Neural progenitor cell (in vitro differentiated cells): ENCODE data around the gene NRCAM. TPM values are rescaled to one million over a fixed set of nuclear protein-coding genes. Genes with fewer than 3 reads are reported as not detected.
A peak's percentile ranks its signal among the peaks of the same experiment; 100 is the strongest.

Experiments
- DNase-seq: peaks from one replicate; pipeline ENCODE4 v3.0.0-alpha.2; 2016; ENCODE audit warnings: low spot score
- H2AFZ ChIP-seq: fragments of 200-600 bp; sonication (generic); replicated peaks from 2 replicates; pipeline ENCODE4 v1.6.1; 2016; ENCODE audit warnings: antibody characterized with exemption
- H3F3A ChIP-seq: fragments of 200-600 bp; sonication (generic); 2 replicates; pipeline ENCODE4 v1.6.1; 2016; ENCODE audit warnings: antibody characterized with exemption, low read depth
- H3K27ac ChIP-seq: fragments of 200-600 bp; sonication (generic); 2 replicates; pipeline ENCODE4 v1.5.1; 2016; ENCODE audit warnings: mild to moderate bottlenecking
- H3K27me3 ChIP-seq: fragments of 200-600 bp; sonication (generic); 2 replicates; pipeline ENCODE4 v1.6.1; 2016; ENCODE audit warnings: mild to moderate bottlenecking, moderate library complexity
- H3K36me3 ChIP-seq: fragments of 200-600 bp; sonication (generic); 2 replicates; pipeline ENCODE4 v1.5.1; 2016
- H3K4me1 ChIP-seq: fragments of 200-600 bp; sonication (generic); 2 replicates; pipeline ENCODE4 v1.6.1; 2016; ENCODE audit warnings: mixed run types
- H3K4me2 ChIP-seq: fragments of 200-600 bp; sonication (generic); 2 replicates; pipeline ENCODE4 v1.6.1; 2016
- H3K4me3 ChIP-seq: fragments of 200-600 bp; sonication (generic); 2 replicates; pipeline ENCODE4 v1.5.1; 2016
- H3K79me2 ChIP-seq: fragments of 200-600 bp; sonication (generic); 2 replicates; pipeline ENCODE4 v1.6.1; 2016; ENCODE audit warnings: low read depth
- H3K9ac ChIP-seq: fragments of 200-600 bp; sonication (generic); 2 replicates; pipeline ENCODE4 v1.6.1; 2016
- H3K9me3 ChIP-seq: fragments of 200-600 bp; sonication (generic); 2 replicates; pipeline ENCODE4 v1.5.1; 2016; ENCODE audit warnings: low read depth
- H4K20me1 ChIP-seq: fragments of 200-600 bp; sonication (generic); 2 replicates; pipeline ENCODE4 v1.6.1; 2016; ENCODE audit warnings: low read depth
- H3K27ac Mint-ChIP-seq: 3 replicates; pipeline ENCODE4 v1.8.0; 2021; ENCODE audit warnings: mixed read lengths
- H3K27me3 Mint-ChIP-seq: 2 replicates; pipeline ENCODE4 v1.8.0; 2022; ENCODE audit warnings: low read depth, mild to moderate bottlenecking, inconsistent platforms, moderate library complexity, mixed read lengths; ENCODE audit not compliant: insufficient read depth
- H3K36me3 Mint-ChIP-seq: 3 replicates; pipeline ENCODE4 v1.8.0; 2021; ENCODE audit warnings: mixed read lengths
- H3K4me1 Mint-ChIP-seq: 3 replicates; pipeline ENCODE4 v1.8.0; 2021; ENCODE audit warnings: mixed read lengths
- H3K4me3 Mint-ChIP-seq: 3 replicates; pipeline ENCODE4 v1.8.0; 2021; ENCODE audit warnings: mild to moderate bottlenecking, moderate library complexity, mixed read lengths
- H3K9me3 Mint-ChIP-seq: 3 replicates; pipeline ENCODE4 v1.8.0; 2020; ENCODE audit warnings: mixed read lengths
- CTCF ChIP-seq: fragments of 200-600 bp; sonication (generic); IDR thresholded peaks from 2 replicates; pipeline ENCODE4 v1.5.1; 2017; ENCODE audit warnings: antibody characterized with exemption, mild to moderate bottlenecking
- EZH2 ChIP-seq: fragments of 200-600 bp; sonication (generic); IDR thresholded peaks from 2 replicates; pipeline ENCODE4 v1.6.1; 2017; ENCODE audit warnings: antibody characterized with exemption, mild to moderate bottlenecking, moderate library complexity
- EZH2phosphoT487 ChIP-seq: fragments of 200-600 bp; sonication (generic); IDR thresholded peaks from 2 replicates; pipeline ENCODE4 v1.6.1; 2017; ENCODE audit warnings: antibody characterized with exemption
- total RNA-seq: library from RNA; depleted of rRNA; stranded (reverse); fragments of >200 nt; gene quantifications from 2 replicates; pipeline ENCODE4 v1.2.3, GENCODE V29; 2015; ENCODE audit warnings: low replicate concordance

The NRCAM gene
- total RNA-seq, 1 donor from 2014 or later, result 104 TPM

GRCh38 chr7:108157606-108158335, 298.5 kb downstream of the NRCAM start:
- no peaks in the 10 kb centered on the region for H3K27me3 Mint-ChIP-seq
- Histone ChIP-seq H3K4me3 (no peak overlapping the region), H3K4me2 (no peak overlapping the region), H3K9ac (no peak overlapping the region), H3K27me3 (no peaks in the 10 kb centered on the region), H3K4me1 (no peaks in the 10 kb centered on the region), H3K36me3 (no peaks in the 10 kb centered on the region), H3F3A (no peaks in the 10 kb centered on the region), H2AFZ (no peak overlapping the region), H3K9me3 (no peaks in the 10 kb centered on the region), H3K79me2 (no peaks in the 10 kb centered on the region), H3K27ac (no peak overlapping the region), H4K20me1 (no peaks in the 10 kb centered on the region)
- H3K36me3 Mint-ChIP-seq, result no peaks in the 10 kb centered on the region
- no peak overlapping the region for H3K27ac Mint-ChIP-seq
- H3K4me3 Mint-ChIP-seq, result no peak overlapping the region
- TF ChIP-seq EZH2 (no peak), EZH2phosphoT487 (no peak)
- DNase-seq, result no peak
- H3K4me1 Mint-ChIP-seq, result no peaks in the 10 kb centered on the region
- no peaks in the 10 kb centered on the region for H3K9me3 Mint-ChIP-seq

- H3K27me3 Mint-ChIP-seq, result no peaks in the 10 kb centered on the region
- no peak for DNase-seq
- H3K79me2 ChIP-seq, result no peaks in the 10 kb centered on the region
- no peaks in the 10 kb centered on the region for H3K9me3 Mint-ChIP-seq
- no peak overlapping the region for H3K4me2 ChIP-seq
- no peak overlapping the region for H3K27ac ChIP-seq
- H3K27ac Mint-ChIP-seq, result no peak overlapping the region
- no peaks in the 10 kb centered on the region for H4K20me1 ChIP-seq
- H3K9me3 ChIP-seq, result no peaks in the 10 kb centered on the region
- no peaks in the 10 kb centered on the region for H3F3A ChIP-seq
- H3K9ac ChIP-seq, result no peak overlapping the region
- peaks cover 4% of the 10 kb centered on the region for H3K4me1 ChIP-seq
- H2AFZ ChIP-seq, result no peak overlapping the region
- TF ChIP-seq EZH2phosphoT487, result no peak
- no peak for TF ChIP-seq CTCF
- TF ChIP-seq EZH2, result no peak
- H3K27me3 ChIP-seq, result no peaks in the 10 kb centered on the region
- H3K36me3 Mint-ChIP-seq, result no peaks in the 10 kb centered on the region
- H3K36me3 ChIP-seq, result no peaks in the 10 kb centered on the region
- no peaks in the 10 kb centered on the region for H3K4me1 Mint-ChIP-seq
- no peak overlapping the region for H3K4me3 ChIP-seq
- H3K4me3 Mint-ChIP-seq, result no peak overlapping the region
Observed at GRCh38 chr7:108156897-108157605, 299.2 kb downstream of the NRCAM start.

GRCh38 chr7:108152198-108152597, 304.0 kb downstream of the NRCAM start:
- H3K4me3 Mint-ChIP-seq, result no peak overlapping the region
- TF ChIP-seq EZH2phosphoT487, result no peak
- no peak for TF ChIP-seq EZH2
- no peak for TF ChIP-seq CTCF
- H3K79me2 ChIP-seq, result no peaks in the 10 kb centered on the region
- no peaks in the 10 kb centered on the region for H3K27me3 ChIP-seq
- H3K27me3 Mint-ChIP-seq, result no peaks in the 10 kb centered on the region
- H3K4me2 ChIP-seq, result no peak overlapping the region
- no peaks in the 10 kb centered on the region for H3F3A ChIP-seq
- peak overlapping the region; percentile 14 for H2AFZ ChIP-seq
- H3K9ac ChIP-seq, result no peak overlapping the region
- H4K20me1 ChIP-seq, result no peaks in the 10 kb centered on the region
- no peaks in the 10 kb centered on the region for H3K36me3 ChIP-seq
- H3K4me3 ChIP-seq, result no peak overlapping the region
- H3K9me3 ChIP-seq, result no peaks in the 10 kb centered on the region
- H3K27ac ChIP-seq, result no peak overlapping the region
- no peak for DNase-seq
- no peaks in the 10 kb centered on the region for H3K9me3 Mint-ChIP-seq
- no peak overlapping the region for H3K27ac Mint-ChIP-seq
- peaks cover 4% of the 10 kb centered on the region for H3K4me1 ChIP-seq
- no peaks in the 10 kb centered on the region for H3K36me3 Mint-ChIP-seq
- H3K4me1 Mint-ChIP-seq, result no peaks in the 10 kb centered on the region

GRCh38 chr7:108149908-108150307, 306.3 kb downstream of the NRCAM start:
- Mint-ChIP-seq H3K9me3 (no peaks in the 10 kb centered on the region), H3K27me3 (no peaks in the 10 kb centered on the region), H3K4me1 (no peaks in the 10 kb centered on the region), H3K27ac (no peak overlapping the region), H3K36me3 (no peaks in the 10 kb centered on the region), H3K4me3 (no peak overlapping the region)
- no peak overlapping the region for H3K27ac ChIP-seq
- no peaks in the 10 kb centered on the region for H3F3A ChIP-seq
- no peaks in the 10 kb centered on the region for H3K9me3 ChIP-seq
- H3K4me3 ChIP-seq, result no peak overlapping the region
- H2AFZ ChIP-seq, result no peak overlapping the region
- no peaks in the 10 kb centered on the region for H3K27me3 ChIP-seq
- H3K4me1 ChIP-seq, result peaks cover 4% of the 10 kb centered on the region
- H4K20me1 ChIP-seq, result no peaks in the 10 kb centered on the region
- DNase-seq, result no peak
- no peak for TF ChIP-seq CTCF
- H3K4me2 ChIP-seq, result no peak overlapping the region
- no peaks in the 10 kb centered on the region for H3K36me3 ChIP-seq
- no peak overlapping the region for H3K9ac ChIP-seq
- no peaks in the 10 kb centered on the region for H3K79me2 ChIP-seq
